K562 (cell line): ENCODE results near the gene SCO1.

Source experiments
- CTCF ChIP-seq, 3 experiments: IDR thresholded peaks in 2 of 3; conservative IDR thresholded peaks in 1 of 3; 2 replicates each; pipeline ENCODE4 v1.5.1; 2011 to 2012; ENCODE audit warnings: low read length in 3 of 3, mild to moderate bottlenecking in 3 of 3, control low read depth in 2 of 3, improper control_type of control experiment in 1 of 3, inconsistent platforms in 1 of 3, low read depth in 1 of 3, mixed read lengths in 1 of 3, moderate library complexity in 1 of 3; ENCODE audit not compliant: insufficient read depth in 2 of 3
- HLTF ChIP-seq: fragments of 450-650 bp; IDR thresholded peaks from 2 replicates; pipeline ENCODE4 v1.6.1; 2016
- HNRNPLL ChIP-seq: fragments of 200-400 bp; formaldehyde crosslinking; IDR thresholded peaks from 2 replicates; pipeline ENCODE4 v1.6.1; 2017; ENCODE audit warnings: low read length, low read depth, mild to moderate bottlenecking; ENCODE audit not compliant: poor library complexity, severe bottlenecking
- MAX ChIP-seq: sonication (generic); formaldehyde crosslinking; IDR thresholded peaks from 2 replicates; pipeline ENCODE4 v1.9.0; 2022; ENCODE audit warnings: mild to moderate bottlenecking, missing genetic modification reagents
- ZNF274 ChIP-seq: IDR thresholded peaks from 2 replicates; pipeline ENCODE4 v1.6.1; 2011; ENCODE audit warnings: low read depth, mild to moderate bottlenecking, low read length, moderate library complexity, borderline replicate concordance

GRCh38 chr17:10716218-10716617 is 18.9 kb upstream of the SCO1 start:
- TF ChIP-seq MAX (no peak), HNRNPLL (no peak), HLTF (no peak), CTCF (IDR thresholded peaks at IDR 0.05 in 2 of 3, conservative IDR thresholded peaks at IDR 0.05 in 1 of 3; ENCODE audit: insufficient read depth in 2 of 3, low read depth in 1 of 3, low read length in 3 of 3) (no peak), ZNF274 (no peak)
